ENCODE measurements around the gene IQGAP3.
"Not testable (repeated sequence)": the region's sequence is repeated elsewhere in the genome, so short reads cannot be mapped to it uniquely, and the experiment has no call there.

IQGAP3 gene

DNA sequence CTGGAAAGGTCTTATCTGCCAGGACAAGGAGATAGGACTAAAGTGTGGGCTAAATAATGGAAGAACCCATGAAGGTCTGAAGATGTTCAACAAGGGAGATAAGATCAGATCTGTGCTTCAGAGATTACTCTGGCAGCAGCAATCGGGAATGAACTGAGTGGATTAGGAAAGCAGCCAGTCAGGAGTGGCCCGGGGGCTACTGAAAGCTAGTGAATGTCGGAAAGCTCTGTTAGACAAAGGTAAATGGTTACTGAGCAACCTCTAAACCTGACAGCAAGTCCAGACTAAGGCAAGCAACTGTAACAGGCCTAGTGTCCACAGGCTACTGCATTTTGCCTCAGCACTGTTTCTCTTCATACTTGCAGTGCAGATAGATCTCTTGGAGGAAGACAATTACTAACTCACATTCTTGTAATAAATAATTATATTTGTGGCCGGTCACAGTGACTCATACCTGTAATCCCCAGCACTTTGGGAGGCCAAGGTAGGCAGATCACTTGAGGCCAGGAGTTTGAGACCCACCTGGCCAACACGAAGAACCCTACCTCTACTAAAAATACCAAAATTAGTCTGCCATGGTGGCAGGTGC, 12.5 kb downstream of the IQGAP3 start:
- in situ Hi-C loops (cut with MboI; ENCODE audit: low pct_unique_long_range_greater_than_20kb, low sequenced_read_pairs, unreplicated experiment) = no loop called here
- TF ChIP-seq, protein P1, sequence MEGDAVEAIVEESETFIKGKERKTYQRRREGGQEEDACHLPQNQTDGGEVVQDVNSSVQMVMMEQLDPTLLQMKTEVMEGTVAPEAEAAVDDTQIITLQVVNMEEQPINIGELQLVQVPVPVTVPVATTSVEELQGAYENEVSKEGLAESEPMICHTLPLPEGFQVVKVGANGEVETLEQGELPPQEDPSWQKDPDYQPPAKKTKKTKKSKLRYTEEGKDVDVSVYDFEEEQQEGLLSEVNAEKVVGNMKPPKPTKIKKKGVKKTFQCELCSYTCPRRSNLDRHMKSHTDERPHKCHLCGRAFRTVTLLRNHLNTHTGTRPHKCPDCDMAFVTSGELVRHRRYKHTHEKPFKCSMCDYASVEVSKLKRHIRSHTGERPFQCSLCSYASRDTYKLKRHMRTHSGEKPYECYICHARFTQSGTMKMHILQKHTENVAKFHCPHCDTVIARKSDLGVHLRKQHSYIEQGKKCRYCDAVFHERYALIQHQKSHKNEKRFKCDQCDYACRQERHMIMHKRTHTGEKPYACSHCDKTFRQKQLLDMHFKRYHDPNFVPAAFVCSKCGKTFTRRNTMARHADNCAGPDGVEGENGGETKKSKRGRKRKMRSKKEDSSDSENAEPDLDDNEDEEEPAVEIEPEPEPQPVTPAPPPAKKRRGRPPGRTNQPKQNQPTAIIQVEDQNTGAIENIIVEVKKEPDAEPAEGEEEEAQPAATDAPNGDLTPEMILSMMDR (IDR thresholded peaks at IDR 0.05; ENCODE audit: extremely low read depth, insufficient read depth, missing control alignments) = no peak
- no peak for DNase-seq (ENCODE audit: low spot score)

DNA sequence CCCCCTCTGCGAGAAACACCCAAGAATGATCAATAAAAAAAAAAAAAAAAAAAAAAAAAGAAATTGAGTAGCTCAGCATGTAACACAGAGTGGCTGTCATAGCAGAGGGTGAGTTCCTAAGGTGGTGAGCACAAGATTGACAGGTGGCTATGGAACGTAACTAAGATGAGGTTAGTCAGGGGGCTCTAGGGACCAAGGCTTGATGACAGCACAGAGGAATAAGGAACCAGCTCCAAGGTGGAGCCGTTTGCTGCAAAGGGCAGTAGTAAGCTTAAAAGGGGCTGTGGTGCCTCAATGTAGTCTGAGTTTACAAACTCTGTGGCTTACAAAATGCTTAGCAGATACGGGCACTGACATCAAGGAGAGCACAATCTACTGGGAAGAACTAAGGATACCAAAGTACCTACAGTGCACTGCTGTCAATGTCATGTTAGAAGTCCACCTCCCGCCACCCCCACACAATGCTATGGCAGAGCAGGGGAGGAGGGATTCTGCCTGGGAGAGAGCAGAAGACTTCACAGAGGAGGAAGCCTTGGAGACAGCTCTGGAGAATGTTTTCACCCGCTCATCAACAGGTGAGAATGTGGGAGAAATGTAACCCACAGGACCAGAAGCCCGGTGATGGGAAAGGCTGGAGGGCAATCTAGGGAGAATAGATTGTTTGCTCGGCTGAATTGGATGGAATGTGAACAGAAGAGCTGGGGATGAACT, 13.1 kb downstream of the IQGAP3 start:
- no peak for DNase-seq (ENCODE audit: low spot score)
- TF ChIP-seq, protein P1 (IDR thresholded peaks at IDR 0.05; ENCODE audit: extremely low read depth, insufficient read depth, missing control alignments) = no peak
- in situ Hi-C loops (cut with MboI; ENCODE audit: low pct_unique_long_range_greater_than_20kb, low sequenced_read_pairs, unreplicated experiment) = no loop called here

DNA sequence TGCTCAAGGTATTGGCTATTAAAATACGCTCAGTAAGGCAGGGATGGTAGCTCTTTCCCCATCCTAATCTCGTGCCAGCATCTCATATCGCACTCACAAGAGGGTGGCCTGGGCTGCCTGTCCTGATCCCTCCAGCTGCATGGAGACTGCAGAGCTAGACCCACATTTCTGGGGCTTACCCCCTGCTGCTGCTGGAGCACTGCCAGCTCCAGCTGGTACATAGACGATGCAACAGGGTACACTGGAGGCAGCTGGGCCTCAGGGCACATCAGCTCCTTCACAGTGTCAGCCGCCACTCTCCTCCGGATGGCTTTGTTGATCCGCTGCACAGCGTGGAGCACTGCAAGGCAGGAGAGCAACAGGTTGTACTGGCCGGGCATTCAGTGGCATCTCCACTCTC, 16.0 kb downstream of the IQGAP3 start:
- TF ChIP-seq, protein P1 (IDR thresholded peaks at IDR 0.05; ENCODE audit: extremely low read depth, insufficient read depth, missing control alignments) = no peak
- in situ Hi-C loops (cut with MboI; ENCODE audit: low pct_unique_long_range_greater_than_20kb, low sequenced_read_pairs, unreplicated experiment) = no loop called here
- no peak for DNase-seq (ENCODE audit: low spot score)

DNA sequence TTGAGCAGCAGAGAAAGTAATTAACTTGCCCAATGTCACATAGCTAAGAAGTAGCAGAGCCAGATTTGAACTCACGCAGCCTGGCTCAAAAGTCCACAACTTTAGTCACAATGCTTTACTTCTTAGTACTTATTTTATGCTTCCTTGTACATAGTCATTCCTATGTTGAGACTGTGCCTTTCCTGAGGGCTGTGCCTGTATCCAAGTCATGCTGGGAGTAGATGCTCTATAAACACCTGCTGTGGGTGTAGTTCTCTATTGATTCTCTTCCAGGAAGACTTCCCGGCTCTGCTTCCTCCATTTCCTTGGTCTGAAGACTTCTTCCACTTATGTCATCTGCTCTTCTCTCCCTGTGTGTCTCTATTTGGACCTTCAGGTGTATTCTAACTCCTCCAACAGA, 16.6 kb downstream of the IQGAP3 start:
- DNase-seq (ENCODE audit: low spot score) = no peak
- in situ Hi-C loops (cut with MboI; ENCODE audit: low pct_unique_long_range_greater_than_20kb, low sequenced_read_pairs, unreplicated experiment) = no loop called here
- TF ChIP-seq, protein P1 (IDR thresholded peaks at IDR 0.05; ENCODE audit: extremely low read depth, insufficient read depth, missing control alignments) = no peak

DNA sequence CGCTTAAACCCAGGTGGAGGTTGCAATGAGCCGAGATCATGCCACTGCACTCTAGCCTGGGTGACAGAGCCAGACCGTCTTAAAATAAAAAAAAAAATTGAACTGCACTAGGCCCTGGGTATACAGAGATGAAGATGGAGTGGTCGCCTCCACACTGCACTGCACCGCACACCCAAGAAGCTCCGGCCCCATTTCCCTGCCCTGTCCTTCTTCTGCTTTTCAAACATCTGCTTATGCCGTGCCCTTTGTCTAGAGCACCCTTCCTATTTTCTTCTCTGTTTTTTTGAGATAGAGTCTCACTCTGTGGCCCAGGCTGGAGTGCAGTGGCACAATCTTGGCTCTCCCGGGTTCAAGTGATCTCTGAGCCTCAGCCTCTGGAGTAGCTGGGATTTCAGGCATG, 17.4 kb downstream of the IQGAP3 start:
- no peak for DNase-seq (ENCODE audit: low spot score)
- in situ Hi-C loops (cut with MboI; ENCODE audit: low pct_unique_long_range_greater_than_20kb, low sequenced_read_pairs, unreplicated experiment) = no loop called here
- TF ChIP-seq, protein P1 (IDR thresholded peaks at IDR 0.05; ENCODE audit: extremely low read depth, insufficient read depth, missing control alignments) = no peak

DNA sequence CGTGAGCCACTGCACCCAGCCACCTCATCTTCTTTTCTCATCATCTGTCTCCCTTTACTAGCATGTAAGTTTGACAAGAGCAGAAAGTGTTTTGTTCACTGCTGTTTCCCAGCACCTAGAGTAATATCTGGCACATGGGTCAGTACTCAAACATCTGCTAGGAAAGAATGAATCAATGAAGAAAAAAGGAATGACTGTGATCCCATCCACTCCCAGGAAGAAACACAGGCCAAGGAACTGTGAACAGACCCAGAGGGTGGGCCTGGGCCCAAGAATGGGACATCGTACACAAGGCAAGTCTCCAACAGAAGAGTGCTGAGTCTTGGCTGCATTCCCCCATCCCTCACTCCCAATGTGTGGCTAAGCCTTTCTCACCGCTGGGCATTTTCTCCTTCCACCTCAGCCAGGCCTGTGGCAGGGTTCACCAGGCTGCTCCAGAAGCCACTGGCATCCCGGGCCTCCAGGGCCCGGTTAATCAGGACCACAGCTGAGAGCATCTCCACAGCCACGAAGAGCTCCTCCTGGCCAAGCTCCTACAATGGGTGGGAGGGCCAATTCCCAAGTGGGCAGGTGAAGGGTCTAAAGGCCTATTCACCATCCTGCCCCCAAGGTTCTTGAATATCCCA, 18.4 kb downstream of the IQGAP3 start:
- TF ChIP-seq, protein P1 (IDR thresholded peaks at IDR 0.05; ENCODE audit: extremely low read depth, insufficient read depth, missing control alignments) = no peak
- DNase-seq (ENCODE audit: low spot score) = no peak
- in situ Hi-C loops (cut with MboI; ENCODE audit: low pct_unique_long_range_greater_than_20kb, low sequenced_read_pairs, unreplicated experiment) = no loop called here

DNA sequence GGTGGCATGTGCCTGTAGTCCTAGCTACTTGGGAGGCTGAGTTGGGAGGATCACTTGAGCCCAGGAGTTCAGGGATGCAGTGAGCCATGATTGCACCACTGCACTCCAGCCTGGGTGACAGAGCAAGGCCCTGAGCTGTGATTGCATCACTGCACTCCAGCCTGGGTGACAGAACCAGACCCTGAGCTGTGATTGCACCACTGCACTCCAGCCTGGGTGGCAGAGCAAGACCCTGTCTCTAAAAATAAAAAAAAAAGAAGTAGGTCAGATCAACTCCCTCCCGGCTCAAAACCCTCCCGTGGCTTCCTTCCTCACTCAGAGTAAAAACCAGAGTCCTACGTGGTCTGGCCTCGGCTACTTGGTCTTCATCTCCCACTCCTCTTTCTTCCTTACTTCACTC, 19.4 kb downstream of the IQGAP3 start:
- DNase-seq (ENCODE audit: low spot score); in situ Hi-C loops (cut with MboI; ENCODE audit: low pct_unique_long_range_greater_than_20kb, low sequenced_read_pairs, unreplicated experiment): not testable (repeated sequence)

Measured in GM13977 (cell line).